Testis (tissue), 3 donors: Measurements from ENCODE around the gene SH3GL2. TPM values are rescaled to one million over a fixed set of nuclear protein-coding genes. Genes with fewer than 3 reads are reported as not detected.
"Not testable (repeated sequence)": the region's sequence is repeated elsewhere in the genome, so short reads cannot be mapped to it uniquely, and the experiment has no call there.

ENCODE experiments used
- DNase-seq: peaks from one replicate; pipeline ENCODE4 v3.0.0-alpha.2; 2019
- H3K27ac ChIP-seq, 2 donors: fragments of 200-600 bp; sonication (generic); one replicate each; pipeline ENCODE4 v1.5.1; 2019
- H3K27me3 ChIP-seq: fragments of 200-600 bp; sonication (generic); one replicate; pipeline ENCODE4 v1.5.1; 2019
- H3K36me3 ChIP-seq: fragments of 200-600 bp; sonication (generic); one replicate; pipeline ENCODE4 v1.5.1; 2017; ENCODE audit warnings: low read depth; ENCODE audit errors: missing control alignments
- H3K4me1 ChIP-seq: fragments of 200-600 bp; sonication (generic); one replicate; pipeline ENCODE4 v1.5.1; 2019
- H3K4me3 ChIP-seq, 2 donors: fragments of 200-600 bp; sonication (generic); one replicate each; pipeline ENCODE4 v1.5.1; 2017 to 2019
- H3K9me3 ChIP-seq: fragments of 200-600 bp; sonication (generic); one replicate; pipeline ENCODE4 v1.5.1; 2017
- CTCF ChIP-seq, 3 experiments: fragments of 450-650 bp in 2 of 3; fragments of 200-600 bp in 1 of 3; sonication (generic) in 1 of 3; IDR thresholded peaks; one replicate each; pipeline ENCODE4 v1.5.1; 2016 to 2019; ENCODE audit warnings: antibody characterized with exemption in 3 of 3, mild to moderate bottlenecking in 2 of 3, moderate library complexity in 1 of 3
- POLR2A ChIP-seq: fragments of 450-650 bp; IDR thresholded peaks from one replicate; pipeline ENCODE4 v1.6.1; 2017; ENCODE audit warnings: antibody characterized with exemption, mild to moderate bottlenecking, moderate library complexity
- WGBS, 2 donors: methylation state at CpG; one replicate each; pipeline ENCODE4 v1.1.5; 2018; 5-methylcytosine and 5-hydroxymethylcytosine counted together
- intact Hi-C: fragments of 100-400 bp; cut with DNase I; formaldehyde crosslinking; loops from one replicate; pipeline ENCODE4 v1.15.1; 2023; ENCODE audit warnings: low total_unique reads
- polyA plus RNA-seq: library from polyadenylated mRNA; stranded (reverse); fragments of 350-450 nt; fragmentation: Illumina TruSeq; extraction: RNeasy Lipid Tissue Mini Kit (QIAGEN cat#74804); gene quantifications from one replicate; pipeline ENCODE4 v1.2.3, GENCODE V29; 2014; ENCODE audit warnings: low read depth, low replicate concordance; ENCODE audit not compliant: insufficient read depth
- total RNA-seq, 2 donors: library from RNA; depleted of rRNA; stranded (reverse); fragments of >200 nt; gene quantifications; one replicate each; pipeline ENCODE4 v1.2.3, GENCODE V29; 2016

The SH3GL2 gene
- total and polyA plus RNA-seq, 3 donors from 2014 or later: 9.6 to 15.2 (median 10.7) TPM

GRCh38 chr9:17752021-17752420 is 173.2 kb downstream of the SH3GL2 start:
- 67 to 80% methylated on average over 3 of the region's 3 CpGs for whole genome bisulfite sequencing, 2 donors
- TF ChIP-seq CTCF (IDR thresholded peaks at IDR 0.05): no peak
- TF ChIP-seq POLR2A: no peak

GRCh38 chr9:17757816-17758215 is 178.9 kb downstream of the SH3GL2 start:
- intact Hi-C loops: no loop called here
- no peak for DNase-seq
- 84 to 93% methylated on average over 2 of the region's 2 CpGs for WGBS, 2 donors
- Histone ChIP-seq H3K36me3 (no peaks in the 10 kb centered on the region), H3K27me3 (no peaks in the 10 kb centered on the region), H3K4me3 (no peak overlapping the region), H3K27ac (no peak overlapping the region), H3K4me1 (no peaks in the 10 kb centered on the region), H3K9me3 (no peaks in the 10 kb centered on the region)
- TF ChIP-seq CTCF (IDR thresholded peaks at IDR 0.05) (no peak), POLR2A (no peak)

More at GRCh38 chr9:17752021-17752420, 173.2 kb downstream of the SH3GL2 start:
- H3K4me1 ChIP-seq: no peaks in the 10 kb centered on the region
- H3K9me3 ChIP-seq: no peaks in the 10 kb centered on the region
- intact Hi-C loops: no loop called here
- no peaks in the 10 kb centered on the region for H3K36me3 ChIP-seq
- no peaks in the 10 kb centered on the region for H3K27me3 ChIP-seq
- H3K27ac ChIP-seq: no peak overlapping the region
- DNase-seq: no peak
- H3K4me3 ChIP-seq: no peak overlapping the region

- intact Hi-C loops: no loop called here
- WGBS, 2 donors: 94 to 96% methylated on average over 2 of the region's 2 CpGs
- no peaks in the 10 kb centered on the region for H3K36me3 ChIP-seq
Observed at GRCh38 chr9:17760250-17760649, 181.4 kb downstream of the SH3GL2 start.

DNA sequence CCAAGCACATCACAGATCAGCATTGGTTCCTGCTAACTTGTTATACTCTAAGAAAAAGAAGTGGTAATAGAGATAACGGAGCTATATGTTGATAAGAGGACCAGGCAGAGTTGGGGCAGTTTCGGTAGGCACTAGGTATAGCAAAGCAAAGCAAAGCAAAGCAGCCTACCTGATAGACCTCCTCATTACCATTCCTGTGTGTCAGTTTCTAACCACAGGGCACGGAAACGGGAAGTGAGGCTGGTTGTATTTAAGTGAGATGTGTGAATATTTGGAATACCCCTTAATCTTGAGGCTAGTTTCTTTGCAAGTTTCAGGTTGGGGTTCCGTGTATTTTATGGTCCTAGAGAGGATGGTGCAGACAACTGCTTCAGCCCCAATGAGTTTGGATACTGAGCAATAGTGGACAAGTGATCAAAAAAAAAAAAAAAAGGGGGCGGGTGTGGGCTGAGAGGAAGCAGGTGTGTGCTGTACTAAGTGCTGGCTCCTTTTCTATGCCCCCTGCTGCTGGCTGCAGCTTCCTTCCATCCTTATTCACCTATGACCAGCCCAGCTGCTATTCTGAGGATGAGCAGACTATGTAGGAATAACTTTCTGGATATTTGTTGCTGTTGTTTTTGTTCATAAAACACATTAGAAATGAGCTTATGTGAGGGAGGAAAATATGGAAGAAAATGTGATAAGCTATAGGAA is 183.3 kb downstream of the SH3GL2 start:
- WGBS, 2 donors: 73 to 75% methylated on average over 6 of the region's 6 CpGs
- no peak overlapping the region for H3K27ac ChIP-seq
- TF ChIP-seq POLR2A (no peak), CTCF (IDR thresholded peaks at IDR 0.05) (no peak)
- no peak for DNase-seq
- no peaks in the 10 kb centered on the region for H3K4me1 ChIP-seq
- intact Hi-C loops: no loop called here
- no peaks in the 10 kb centered on the region for H3K9me3 ChIP-seq
- no peaks in the 10 kb centered on the region for H3K27me3 ChIP-seq
- H3K4me3 ChIP-seq: no peak overlapping the region
- H3K36me3 ChIP-seq: no peaks in the 10 kb centered on the region

More at GRCh38 chr9:17760250-17760649, 181.4 kb downstream of the SH3GL2 start:
- no peak overlapping the region for H3K4me3 ChIP-seq
- H3K4me1 ChIP-seq: no peaks in the 10 kb centered on the region
- no peak for DNase-seq
- no peaks in the 10 kb centered on the region for H3K9me3 ChIP-seq
- TF ChIP-seq POLR2A (no peak), CTCF (IDR thresholded peaks at IDR 0.05) (no peak)
- no peaks in the 10 kb centered on the region for H3K27me3 ChIP-seq
- no peak overlapping the region for H3K27ac ChIP-seq

DNA sequence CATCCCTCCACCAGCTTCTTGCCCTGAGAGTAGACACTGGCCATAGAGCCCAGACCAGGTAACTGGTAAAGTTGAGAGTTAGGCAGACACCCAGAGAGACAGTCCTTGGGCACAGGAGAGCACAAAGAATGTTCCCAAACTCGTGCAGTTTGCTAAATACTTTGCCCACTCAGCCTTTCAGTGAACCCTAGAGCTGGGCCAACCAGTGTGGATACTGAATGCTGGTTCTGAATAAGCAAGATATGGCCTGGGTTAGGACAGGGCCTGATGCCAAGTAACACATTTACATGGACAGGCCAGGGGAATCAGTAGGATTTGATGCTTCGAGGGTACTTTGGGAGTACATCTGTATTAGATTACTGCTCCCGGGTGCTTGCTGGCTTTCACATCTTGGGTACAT is 185.4 kb downstream of the SH3GL2 start:
- intact Hi-C loops: no loop called here
- Histone ChIP-seq H3K4me3 (no peak overlapping the region), H3K9me3 (no peaks in the 10 kb centered on the region), H3K27ac (no peak overlapping the region), H3K4me1 (no peaks in the 10 kb centered on the region), H3K36me3 (no peaks in the 10 kb centered on the region), H3K27me3 (no peaks in the 10 kb centered on the region)
- 87 to 100% methylated on average over 1 to 3 of the region's 3 CpGs for WGBS, 2 donors
- no peak for TF ChIP-seq CTCF (IDR thresholded peaks at IDR 0.05)
- TF ChIP-seq POLR2A: no peak
- no peak for DNase-seq

DNA sequence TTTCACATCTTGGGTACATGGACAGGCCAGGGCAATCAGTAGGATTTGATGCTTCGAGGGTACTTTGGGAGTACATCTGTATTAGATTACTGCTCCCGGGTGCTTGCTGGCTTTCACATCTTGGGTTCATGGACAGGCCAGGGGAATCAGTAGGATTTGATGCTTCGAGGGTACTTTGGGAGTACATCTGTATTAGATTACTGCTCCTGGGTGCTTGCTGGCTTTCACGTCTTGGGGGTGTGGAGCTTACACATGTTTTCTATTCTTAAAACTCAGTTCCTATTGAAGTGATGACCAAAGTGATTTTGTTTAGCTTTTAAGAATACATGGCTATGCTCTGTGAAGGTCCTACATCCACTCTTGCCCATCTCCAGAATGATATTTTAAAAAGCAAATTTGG is 186.3 kb downstream of the SH3GL2 start:
- DNase-seq, H3K27me3 ChIP-seq, H3K4me1 ChIP-seq, H3K27ac ChIP-seq, H3K4me3 ChIP-seq, H3K36me3 ChIP-seq, H3K9me3 ChIP-seq, intact Hi-C loops: not testable (repeated sequence)
- WGBS, 2 donors: 79 to 81% methylated on average over 3 to 4 of the region's 4 CpGs
